ENCODE measurements around the gene SLC8A1.

DNA sequence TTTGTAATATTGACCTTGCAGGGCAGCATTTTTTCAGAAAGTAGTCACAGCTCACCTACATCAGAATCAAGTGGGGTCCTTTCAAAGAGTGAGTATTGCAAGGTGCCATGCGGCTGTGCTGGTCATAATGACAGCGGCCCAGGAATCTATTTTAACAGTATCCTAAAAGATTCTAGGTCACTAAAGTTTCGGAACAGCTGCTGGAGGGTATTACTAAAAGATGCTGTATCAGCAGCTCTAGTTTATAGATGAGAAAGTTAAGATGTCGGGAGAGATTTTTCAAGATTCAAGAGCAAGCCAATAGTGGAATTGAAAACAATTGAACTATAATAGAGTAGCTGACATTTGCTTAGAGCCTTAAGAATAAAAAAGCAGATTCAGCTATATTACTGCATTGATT lies 336.0 kb downstream of the SLC8A1 start:
- TF ChIP-seq, protein P1, sequence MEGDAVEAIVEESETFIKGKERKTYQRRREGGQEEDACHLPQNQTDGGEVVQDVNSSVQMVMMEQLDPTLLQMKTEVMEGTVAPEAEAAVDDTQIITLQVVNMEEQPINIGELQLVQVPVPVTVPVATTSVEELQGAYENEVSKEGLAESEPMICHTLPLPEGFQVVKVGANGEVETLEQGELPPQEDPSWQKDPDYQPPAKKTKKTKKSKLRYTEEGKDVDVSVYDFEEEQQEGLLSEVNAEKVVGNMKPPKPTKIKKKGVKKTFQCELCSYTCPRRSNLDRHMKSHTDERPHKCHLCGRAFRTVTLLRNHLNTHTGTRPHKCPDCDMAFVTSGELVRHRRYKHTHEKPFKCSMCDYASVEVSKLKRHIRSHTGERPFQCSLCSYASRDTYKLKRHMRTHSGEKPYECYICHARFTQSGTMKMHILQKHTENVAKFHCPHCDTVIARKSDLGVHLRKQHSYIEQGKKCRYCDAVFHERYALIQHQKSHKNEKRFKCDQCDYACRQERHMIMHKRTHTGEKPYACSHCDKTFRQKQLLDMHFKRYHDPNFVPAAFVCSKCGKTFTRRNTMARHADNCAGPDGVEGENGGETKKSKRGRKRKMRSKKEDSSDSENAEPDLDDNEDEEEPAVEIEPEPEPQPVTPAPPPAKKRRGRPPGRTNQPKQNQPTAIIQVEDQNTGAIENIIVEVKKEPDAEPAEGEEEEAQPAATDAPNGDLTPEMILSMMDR (IDR thresholded peaks at IDR 0.05) = no peak
- TF ChIP-seq POLR2A (IDR thresholded peaks at IDR 0.05) = no peak
